HTR-8/SVneo (cell line): ENCODE data around the gene TPGS2.
"Not testable (repeated sequence)": the region's sequence is repeated elsewhere in the genome, so short reads cannot be mapped to it uniquely, and the experiment has no call there.

Source experiments
- DNase-seq: peaks from one replicate; pipeline ENCODE4 v3.0.0; 2011; ENCODE audit warnings: low spot score, mixed read lengths; ENCODE audit not compliant: insufficient read length
- FAIRE-seq: peaks from 2 replicates; lab custom pipeline; 2011; peaks lifted over from hg19 to GRCh38; lab: Jason Lieb, UNC

The TPGS2 gene, protein sequence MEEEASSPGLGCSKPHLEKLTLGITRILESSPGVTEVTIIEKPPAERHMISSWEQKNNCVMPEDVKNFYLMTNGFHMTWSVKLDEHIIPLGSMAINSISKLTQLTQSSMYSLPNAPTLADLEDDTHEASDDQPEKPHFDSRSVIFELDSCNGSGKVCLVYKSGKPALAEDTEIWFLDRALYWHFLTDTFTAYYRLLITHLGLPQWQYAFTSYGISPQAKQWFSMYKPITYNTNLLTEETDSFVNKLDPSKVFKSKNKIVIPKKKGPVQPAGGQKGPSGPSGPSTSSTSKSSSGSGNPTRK

DNA sequence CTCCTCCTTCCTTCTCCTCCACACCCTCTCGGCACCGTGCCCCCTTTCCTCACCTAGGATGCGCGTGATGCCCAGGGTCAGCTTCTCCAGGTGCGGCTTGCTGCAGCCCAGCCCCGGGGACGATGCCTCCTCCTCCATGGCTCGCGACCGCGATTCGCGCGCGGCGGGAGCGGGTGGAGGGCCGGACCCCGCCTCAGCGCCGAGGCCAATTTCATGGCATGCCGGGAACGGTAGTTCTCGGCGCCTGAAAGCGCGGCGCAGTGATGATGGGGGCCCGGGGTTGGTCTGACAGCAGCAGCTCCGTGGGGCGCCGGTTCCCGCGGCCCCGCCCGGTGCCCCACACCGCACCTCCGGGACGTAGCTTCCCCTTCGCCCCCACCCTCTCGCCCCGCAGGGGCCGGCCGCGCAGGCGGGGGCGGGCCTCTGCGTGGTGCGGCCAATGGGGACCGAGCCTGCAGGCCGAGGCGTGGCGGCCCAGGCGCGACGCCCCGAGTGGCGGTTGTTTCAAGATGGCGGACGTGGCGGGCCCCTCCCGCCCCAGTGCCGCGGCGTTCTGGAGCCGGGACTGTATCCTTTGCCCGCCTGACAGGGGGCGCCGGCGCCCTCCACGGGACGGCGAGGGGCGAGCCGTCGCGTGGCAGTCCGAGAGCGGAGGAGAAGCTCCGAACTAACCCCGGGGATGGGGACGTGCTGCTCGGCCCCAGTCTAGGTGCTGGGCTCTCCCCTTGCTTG lies at the start of gene TPGS2, which contains the start of gene KIAA1328:
TSS of gene TPGS2 (minus strand) at position 373 of the 732 bp plus-strand sequence. CDS start at position 138, 235 bp downstream.
TSS of gene KIAA1328 (plus strand) at position 498 of the 732 bp plus-strand sequence. CDS start at position 510, 12 bp downstream.
- no peak for FAIRE-seq
- peak; percentile 54 for DNase-seq

DNA sequence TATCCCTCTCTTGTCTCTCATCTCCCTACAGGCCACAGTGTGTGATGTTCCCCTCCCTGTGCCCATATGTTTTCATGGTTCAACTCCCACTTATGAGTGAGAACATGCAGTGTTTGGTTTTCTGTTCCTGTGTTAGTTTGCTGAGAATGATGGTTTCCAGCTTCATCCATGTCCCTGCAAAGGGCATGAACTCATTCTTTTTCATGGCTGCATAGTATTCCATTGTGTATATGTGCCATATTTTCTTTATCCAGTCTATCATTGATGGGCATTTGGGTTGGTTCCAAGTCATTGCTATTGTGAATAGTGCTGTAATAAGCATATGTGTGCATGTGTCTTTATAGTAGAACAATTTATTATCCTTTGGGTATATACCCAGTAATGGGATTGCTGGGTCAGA lies 45.0 kb upstream of the TPGS2 start:
- not testable (repeated sequence) for DNase-seq, FAIRE-seq

GRCh38 chr18:36872329-36872728 lies 43.5 kb upstream of the TPGS2 start:
- DNase-seq = no peak
- no peak for FAIRE-seq

DNA sequence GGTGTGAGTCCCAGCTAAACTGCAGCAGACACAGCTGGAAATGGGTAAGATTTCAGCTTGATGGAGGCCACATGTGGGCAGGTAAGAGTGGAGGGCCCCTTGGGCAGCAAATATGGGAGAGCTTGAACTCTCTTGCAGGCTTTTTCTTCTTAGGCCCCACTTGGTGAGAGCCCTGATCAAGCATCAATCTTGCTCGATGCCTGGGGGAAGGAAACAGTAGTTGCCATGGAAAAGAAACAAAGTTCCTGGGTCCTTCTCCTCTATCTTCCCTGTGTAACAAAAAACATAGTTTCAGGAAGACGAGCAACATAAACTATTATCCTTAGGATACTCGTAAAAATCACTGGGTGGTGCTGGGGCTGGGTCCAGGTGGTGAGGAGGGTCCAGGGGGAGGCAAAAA lies 43.0 kb upstream of the TPGS2 start:
- FAIRE-seq (no peak), DNase-seq (no peak)

DNA sequence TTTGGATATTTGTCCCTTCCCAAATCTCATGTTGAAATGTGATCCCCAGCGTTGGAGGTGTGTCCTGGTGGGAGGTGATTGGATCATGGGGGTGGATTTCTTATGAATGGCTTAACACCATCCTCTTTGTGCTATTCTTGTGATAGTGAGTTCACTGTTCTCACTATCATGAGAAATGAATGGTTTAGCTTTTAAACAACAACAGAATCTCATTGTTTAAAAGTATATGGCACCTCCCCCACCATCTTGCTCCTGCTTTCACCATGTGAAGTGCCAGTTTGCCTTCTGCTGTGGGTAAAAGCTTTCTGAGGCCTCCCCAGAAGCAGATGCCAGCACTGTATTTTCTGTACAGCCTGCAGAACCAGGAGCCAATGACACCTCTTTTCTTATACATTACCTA lies 38.3 kb upstream of the TPGS2 start:
- FAIRE-seq (no peak), DNase-seq (no peak)

GRCh38 chr18:36862182-36862581 lies 33.4 kb upstream of the TPGS2 start:
- DNase-seq = no peak
- no peak for FAIRE-seq

DNA sequence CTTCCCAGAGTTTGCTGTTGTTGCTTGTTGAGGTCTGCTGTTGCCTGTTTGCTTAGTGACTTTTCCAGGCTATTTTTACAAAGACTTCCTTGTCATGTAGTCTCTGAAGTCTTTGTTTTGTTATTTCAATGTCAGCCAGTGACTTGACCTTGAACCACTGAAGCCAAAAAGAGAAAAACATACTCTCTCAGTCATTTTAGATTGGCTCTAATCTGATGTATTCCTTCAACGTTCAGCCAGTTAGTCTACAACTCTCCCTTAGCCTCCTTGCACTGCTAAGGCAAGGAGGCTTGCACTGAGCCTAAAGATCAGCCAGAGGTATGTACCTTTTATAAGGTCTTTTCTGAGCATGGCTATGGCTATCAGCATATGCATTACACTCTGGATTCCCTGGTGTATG lies 28.0 kb upstream of the TPGS2 start:
- FAIRE-seq (no peak), DNase-seq (no peak)

- FAIRE-seq (no peak), DNase-seq (no peak)
These were observed 22.4 kb upstream of the TPGS2 start for GRCh38 chr18:36851202-36851590.

GRCh38 chr18:36850527-36851201 lies 21.9 kb upstream of the TPGS2 start:
- no peak for FAIRE-seq
- DNase-seq = peak; percentile 15

GRCh38 chr18:36849288-36850006 lies 20.6 kb upstream of the TPGS2 start:
- FAIRE-seq = no peak
- no peak for DNase-seq

GRCh38 chr18:36848609-36849008 lies 19.8 kb upstream of the TPGS2 start:
- no peak for FAIRE-seq
- no peak for DNase-seq

GRCh38 chr18:36843784-36844183 lies 15.0 kb upstream of the TPGS2 start:
- no peak for DNase-seq
- no peak for FAIRE-seq

GRCh38 chr18:36843199-36843598 lies 14.4 kb upstream of the TPGS2 start:
- FAIRE-seq (no peak), DNase-seq (no peak)

GRCh38 chr18:36839835-36840234 lies 11.0 kb upstream of the TPGS2 start:
- DNase-seq (no peak), FAIRE-seq (no peak)

DNA sequence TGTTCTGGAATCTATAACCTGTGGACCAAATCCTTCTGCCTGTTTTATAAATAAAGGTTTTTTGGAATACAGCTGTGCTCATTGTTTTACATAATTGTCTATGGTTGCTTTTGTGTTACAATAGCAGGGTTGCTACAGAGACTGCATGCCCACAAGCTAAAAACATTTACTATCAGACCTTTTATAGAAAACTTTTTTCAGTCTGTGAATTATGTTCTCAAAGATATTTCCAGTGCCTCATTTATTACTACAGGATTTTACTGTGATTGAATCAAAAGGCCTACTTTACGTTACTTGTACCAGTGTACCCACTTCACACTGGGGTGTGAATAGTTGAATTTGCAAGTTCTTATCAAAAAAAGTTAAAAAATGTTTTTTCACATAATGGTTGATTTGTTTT lies 7.1 kb upstream of the TPGS2 start:
- DNase-seq (no peak), FAIRE-seq (no peak)

DNA sequence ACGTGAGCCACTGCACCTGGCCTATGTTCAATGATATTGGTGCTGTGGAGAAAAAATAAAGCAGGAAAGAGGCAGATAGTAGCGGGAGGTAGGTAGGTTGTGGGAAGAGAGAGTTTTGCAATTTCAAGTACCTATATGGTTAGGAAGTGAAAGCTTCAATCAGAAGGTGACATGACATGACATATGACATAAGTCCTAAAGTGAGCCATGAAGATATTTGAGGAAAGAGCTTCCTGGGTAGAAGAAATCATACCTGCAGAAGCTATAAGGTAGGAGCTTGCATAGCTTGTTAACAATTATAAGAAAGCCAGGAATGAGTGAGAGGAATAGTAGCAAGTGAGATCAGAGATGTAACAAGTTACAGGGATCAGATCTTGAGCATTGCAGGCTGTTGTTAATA lies 4.3 kb upstream of the TPGS2 start:
- no peak for DNase-seq
- no peak for FAIRE-seq

DNA sequence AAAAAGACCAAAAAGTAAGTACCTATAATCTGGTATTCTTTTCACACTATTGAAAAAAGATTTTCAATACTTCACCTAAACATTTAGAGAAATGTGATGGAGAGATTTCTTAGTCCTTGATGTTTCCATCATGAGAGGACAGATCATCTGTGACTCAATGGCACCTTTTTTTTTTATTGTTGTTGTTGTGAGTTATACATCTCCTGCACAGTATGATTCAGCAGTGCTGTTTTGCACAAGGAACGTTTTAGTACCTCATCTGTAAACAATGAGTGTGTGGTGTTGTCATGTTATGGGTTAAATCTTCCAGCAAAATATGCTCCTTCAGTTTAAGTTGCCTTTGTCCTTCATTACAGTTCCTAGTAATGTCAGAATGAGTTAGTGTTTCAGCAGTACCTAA lies 2.3 kb upstream of the TPGS2 start:
- DNase-seq = no peak
- FAIRE-seq = no peak

DNA sequence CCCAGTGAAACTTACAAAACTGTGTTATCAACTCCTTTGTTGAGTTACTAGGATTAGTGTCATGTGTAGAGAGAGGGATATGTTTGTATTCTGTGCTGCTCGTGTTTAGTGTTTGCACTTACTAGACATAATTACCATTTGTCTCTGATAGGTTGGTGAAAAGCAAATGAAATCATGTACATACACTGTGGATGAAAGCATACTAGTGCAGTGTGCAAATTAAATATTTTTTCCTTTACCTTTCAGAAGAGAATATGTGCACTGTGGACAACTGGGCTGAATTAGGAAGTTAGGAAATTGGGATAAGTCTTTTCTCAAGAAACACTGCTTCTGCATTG lies 1.3 kb upstream of the TPGS2 start:
- FAIRE-seq (no peak), DNase-seq (no peak)

DNA sequence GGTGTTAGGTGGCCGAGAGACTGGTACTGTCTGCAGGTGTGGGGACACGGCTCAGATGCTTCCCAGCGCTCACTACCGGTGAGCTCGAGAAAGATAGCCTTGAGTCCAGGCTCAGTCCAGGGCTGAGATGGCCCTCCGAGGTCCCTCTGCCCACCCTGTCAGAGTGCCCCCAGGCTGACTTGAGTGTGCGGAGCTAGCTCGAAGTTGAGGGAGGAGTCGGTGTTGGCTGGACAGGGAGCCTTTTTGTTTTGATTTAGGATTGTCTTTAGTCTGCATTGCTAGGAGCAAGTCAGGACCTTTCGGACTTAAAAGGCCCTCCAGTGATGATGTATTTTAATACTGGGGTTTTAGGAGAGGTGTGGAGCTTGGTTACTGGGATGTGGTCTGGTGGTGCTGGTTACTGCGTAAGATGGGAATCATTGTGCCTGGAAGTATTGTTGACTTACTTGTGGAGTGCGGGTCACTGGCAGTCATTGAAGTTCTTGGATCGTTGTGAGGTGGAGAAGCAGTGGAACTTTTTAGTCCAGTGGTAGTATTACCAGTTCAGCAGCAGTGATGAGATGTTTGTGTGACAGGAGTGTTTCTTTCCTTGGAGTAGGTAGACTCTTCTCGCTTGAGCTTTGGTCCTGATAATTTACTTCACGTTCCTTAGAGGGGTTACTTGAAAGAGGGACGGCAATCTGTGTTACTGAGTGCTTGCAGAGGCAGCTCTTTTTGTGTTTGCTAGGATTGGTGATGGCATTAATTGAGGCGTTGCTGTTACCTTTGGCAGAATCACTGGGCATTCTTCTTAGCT lies 758 bp upstream of the TPGS2 start:
- FAIRE-seq = no peak

GRCh38 chr18:36828157-36828629 lies 609 bp downstream of the TPGS2 start:
- no peak for FAIRE-seq
- no peak for DNase-seq

More for the DNA sequence above, 758 bp upstream of the TPGS2 start:
- DNase-seq = no peak
